GM06990 (cell line): ENCODE data around the gene SORL1.
"Not testable (repeated sequence)": the region's sequence is repeated elsewhere in the genome, so short reads cannot be mapped to it uniquely, and the experiment has no call there.

Experiments
- DNase-seq: peaks from one replicate; pipeline ENCODE4 v3.0.0-alpha.2; 2011; ENCODE audit not compliant: insufficient read length; ENCODE audit errors: extremely low read depth
- H3K27me3 ChIP-seq: replicated peaks from 2 replicates; pipeline ENCODE4 v1.6.0; 2011; ENCODE audit warnings: low read length; ENCODE audit not compliant: control insufficient read depth, insufficient read depth
- H3K36me3 ChIP-seq: 2 replicates; pipeline ENCODE4 v1.5.1; 2011; ENCODE audit warnings: low read length; ENCODE audit not compliant: control insufficient read depth, insufficient read depth
- H3K4me3 ChIP-seq: replicated peaks from 2 replicates; pipeline ENCODE4 v1.5.1; 2011; ENCODE audit warnings: low read depth, mild to moderate bottlenecking, control low read depth, low read length
- TF ChIP-seq, protein P1 (sequence below): IDR thresholded peaks from 2 replicates; pipeline ENCODE4 v1.5.1; 2011; ENCODE audit warnings: low read length, control low read depth, mild to moderate bottlenecking, inconsistent platforms; ENCODE audit not compliant: insufficient read depth, poor library complexity, severe bottlenecking

SORL1 gene

DNA sequence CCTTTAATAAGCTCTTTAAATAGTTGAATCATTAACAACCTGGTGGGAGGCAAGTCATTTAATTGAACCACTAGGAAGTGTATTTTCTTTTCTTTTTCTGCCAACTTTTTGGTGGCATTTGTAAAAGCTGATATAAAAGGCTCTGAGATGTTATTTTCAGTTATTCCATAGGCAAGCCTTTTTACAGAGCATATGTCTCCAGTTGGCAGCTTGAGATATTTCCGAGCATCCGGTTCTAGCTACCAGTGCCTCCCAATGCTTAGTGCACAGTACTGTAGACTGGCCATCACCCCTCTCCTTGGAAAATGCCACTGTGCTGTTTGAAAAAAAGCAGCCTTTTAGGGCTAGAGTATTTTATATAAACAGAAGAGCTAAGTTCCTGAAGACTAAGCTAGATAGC, 179.3 kb downstream of the SORL1 start:
- TF ChIP-seq, protein P1, sequence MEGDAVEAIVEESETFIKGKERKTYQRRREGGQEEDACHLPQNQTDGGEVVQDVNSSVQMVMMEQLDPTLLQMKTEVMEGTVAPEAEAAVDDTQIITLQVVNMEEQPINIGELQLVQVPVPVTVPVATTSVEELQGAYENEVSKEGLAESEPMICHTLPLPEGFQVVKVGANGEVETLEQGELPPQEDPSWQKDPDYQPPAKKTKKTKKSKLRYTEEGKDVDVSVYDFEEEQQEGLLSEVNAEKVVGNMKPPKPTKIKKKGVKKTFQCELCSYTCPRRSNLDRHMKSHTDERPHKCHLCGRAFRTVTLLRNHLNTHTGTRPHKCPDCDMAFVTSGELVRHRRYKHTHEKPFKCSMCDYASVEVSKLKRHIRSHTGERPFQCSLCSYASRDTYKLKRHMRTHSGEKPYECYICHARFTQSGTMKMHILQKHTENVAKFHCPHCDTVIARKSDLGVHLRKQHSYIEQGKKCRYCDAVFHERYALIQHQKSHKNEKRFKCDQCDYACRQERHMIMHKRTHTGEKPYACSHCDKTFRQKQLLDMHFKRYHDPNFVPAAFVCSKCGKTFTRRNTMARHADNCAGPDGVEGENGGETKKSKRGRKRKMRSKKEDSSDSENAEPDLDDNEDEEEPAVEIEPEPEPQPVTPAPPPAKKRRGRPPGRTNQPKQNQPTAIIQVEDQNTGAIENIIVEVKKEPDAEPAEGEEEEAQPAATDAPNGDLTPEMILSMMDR, result no peak
- no peak overlapping the region for H3K4me3 ChIP-seq
- no peak for DNase-seq
- H3K27me3 ChIP-seq, result no peaks in the 10 kb centered on the region
- H3K36me3 ChIP-seq, result peaks cover 33% of the 10 kb centered on the region

DNA sequence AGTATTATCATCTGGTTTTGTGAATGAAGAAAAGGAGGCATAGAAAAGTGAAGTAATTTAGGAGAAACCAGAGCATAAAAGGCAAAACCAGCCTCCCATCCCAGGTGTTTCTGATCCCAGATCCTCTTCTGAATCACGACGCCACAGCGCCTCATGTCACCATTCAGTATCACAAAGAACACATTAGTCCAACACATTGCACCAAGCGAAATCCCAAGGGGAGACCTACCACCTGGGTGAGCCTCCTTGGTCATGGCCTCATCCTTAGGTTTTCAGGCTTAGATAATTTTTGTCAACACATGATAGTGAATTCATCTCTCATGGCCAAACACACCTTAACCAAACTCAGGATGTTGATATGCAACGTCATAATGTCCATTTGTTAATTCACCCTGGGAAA, 182.2 kb downstream of the SORL1 start:
- H3K36me3 ChIP-seq, result peaks cover 12% of the 10 kb centered on the region
- H3K4me3 ChIP-seq, result no peak overlapping the region
- no peak for DNase-seq
- TF ChIP-seq, protein P1, result no peak
- no peaks in the 10 kb centered on the region for H3K27me3 ChIP-seq

DNA sequence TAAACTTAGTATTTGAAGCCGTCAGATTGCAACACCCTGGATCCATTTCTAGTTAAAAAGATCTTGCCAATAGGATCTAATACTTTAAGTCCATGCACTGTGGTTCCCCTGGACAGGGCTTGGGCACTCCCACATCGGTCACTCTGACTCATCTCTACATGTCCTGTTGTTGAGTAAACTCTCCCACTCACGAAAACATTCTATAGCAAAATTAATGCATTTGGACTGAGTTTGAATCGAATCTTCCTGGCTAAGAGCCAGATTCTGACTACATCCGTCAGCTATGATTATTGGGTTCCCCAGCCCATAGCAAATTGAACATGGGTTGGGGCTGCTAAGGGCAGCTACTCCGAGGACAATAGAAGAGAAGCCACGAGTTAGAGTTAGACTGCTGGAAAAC, 182.8 kb downstream of the SORL1 start:
- DNase-seq, result no peak
- Histone ChIP-seq H3K4me3 (no peak overlapping the region), H3K36me3 (peaks cover 11% of the 10 kb centered on the region), H3K27me3 (no peaks in the 10 kb centered on the region)
- TF ChIP-seq, protein P1, result no peak

DNA sequence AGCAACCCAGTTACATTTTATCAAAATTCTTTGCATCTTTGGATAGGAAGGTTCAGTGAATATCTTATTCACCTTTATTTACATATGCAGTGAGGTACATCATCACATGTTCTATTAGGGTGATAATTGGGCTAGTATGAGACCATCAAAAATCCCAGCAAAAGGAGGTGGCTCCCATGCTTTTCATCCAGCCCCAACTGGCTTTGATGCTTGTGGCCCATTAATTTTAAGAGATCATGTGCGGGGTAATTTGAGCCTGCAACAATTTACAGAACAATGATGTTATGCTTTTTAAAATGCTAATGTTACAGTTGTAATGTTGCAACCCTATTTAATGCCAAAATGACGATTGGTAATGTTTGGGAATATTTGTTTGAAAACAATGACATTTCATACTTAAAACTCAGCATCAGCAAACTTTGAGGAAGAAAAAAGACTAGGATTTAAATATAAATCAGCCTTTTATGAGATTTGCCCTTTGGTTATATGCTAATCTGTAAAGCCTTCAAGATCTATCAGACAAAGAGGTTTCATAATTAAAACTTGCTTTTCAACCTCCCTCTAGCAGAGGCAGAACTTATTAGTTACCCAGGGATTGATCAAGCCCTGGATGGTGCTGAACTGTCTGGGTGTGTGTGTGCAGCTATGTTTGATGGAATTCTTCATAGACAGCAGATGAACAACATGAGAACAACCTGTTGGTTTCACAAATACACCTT, 184.1 kb downstream of the SORL1 start:
- TF ChIP-seq, protein P1, result no peak
- DNase-seq, result no peak

DNA sequence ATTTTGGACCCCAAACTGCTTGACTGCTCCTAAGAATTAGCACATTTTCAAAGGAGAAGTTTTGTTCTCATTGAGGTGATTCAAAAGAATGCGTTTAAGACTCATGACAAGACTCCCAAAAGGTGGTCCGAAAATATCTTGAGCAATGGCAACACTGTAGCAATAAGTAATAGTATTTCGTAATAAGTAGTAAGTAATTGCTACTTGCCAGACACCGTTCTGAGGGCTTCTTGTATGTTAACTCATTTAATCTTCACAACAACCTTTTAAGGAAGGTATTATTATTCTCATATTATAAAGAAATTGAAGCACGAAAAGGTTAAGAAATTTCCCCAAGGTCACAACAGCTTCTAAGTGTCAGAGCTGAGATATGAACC, 184.7 kb downstream of the SORL1 start:
- DNase-seq, result no peak
- Histone ChIP-seq H3K27me3 (no peaks in the 10 kb centered on the region), H3K36me3 (peaks cover 7% of the 10 kb centered on the region), H3K4me3 (no peak overlapping the region)
- TF ChIP-seq, protein P1, result no peak

More for the DNA sequence above, 184.1 kb downstream of the SORL1 start:
- no peaks in the 10 kb centered on the region for H3K27me3 ChIP-seq
- peaks cover 7% of the 10 kb centered on the region for H3K36me3 ChIP-seq
- no peak overlapping the region for H3K4me3 ChIP-seq

DNA sequence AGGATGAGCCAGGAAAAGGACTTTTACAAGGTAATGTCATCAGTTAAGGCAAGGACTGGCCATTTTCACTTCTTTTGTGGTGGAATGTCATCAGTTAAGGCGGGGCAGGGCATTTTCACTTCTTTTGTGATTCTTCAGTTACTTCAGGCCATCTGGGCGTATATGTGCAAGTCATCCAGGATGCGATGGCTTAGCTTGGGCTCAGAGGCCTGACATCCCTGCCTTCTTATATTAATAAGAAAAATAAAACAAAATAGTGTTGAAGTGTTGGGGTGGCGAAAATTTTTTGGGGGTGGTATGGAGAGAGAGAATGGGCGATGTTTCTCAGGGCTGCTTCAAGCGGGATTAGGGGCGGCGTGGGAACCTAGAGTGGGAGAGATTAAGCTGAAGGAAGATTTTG, 185.5 kb downstream of the SORL1 start:
- not testable (repeated sequence) for H3K27me3 ChIP-seq, H3K4me3 ChIP-seq, H3K36me3 ChIP-seq, DNase-seq
